H9 (cell line): ENCODE results near the gene SPECC1. TPM values are rescaled to one million over a fixed set of nuclear protein-coding genes. Genes with fewer than 3 reads are reported as not detected.

ENCODE experiments used
- DNase-seq: peaks from one replicate; pipeline ENCODE4 v3.0.0-alpha.2; 2017
- H2AFZ ChIP-seq: one replicate; pipeline ENCODE4 v1.6.1; 2013; ENCODE audit warnings: mild to moderate bottlenecking, low read length, control low read depth, moderate library complexity
- H2AK5ac ChIP-seq: 2 replicates; pipeline ENCODE4 v1.6.1; 2013; ENCODE audit warnings: low read length, control low read depth, mixed read lengths; ENCODE audit not compliant: insufficient read length
- H2BK120ac ChIP-seq: one replicate; pipeline ENCODE4 v1.6.1; 2013; ENCODE audit warnings: low read depth, mild to moderate bottlenecking, low read length, control low read depth, inconsistent platforms; ENCODE audit not compliant: poor library complexity, severe bottlenecking
- H2BK12ac ChIP-seq: 2 replicates; pipeline ENCODE4 v1.6.1; 2013; ENCODE audit warnings: low read length, control low read depth, mixed read lengths, low read depth; ENCODE audit not compliant: insufficient read length
- H2BK15ac ChIP-seq: 2 replicates; pipeline ENCODE4 v1.6.1; 2013; ENCODE audit warnings: low read depth, low read length, control low read depth
- H2BK20ac ChIP-seq: one replicate; pipeline ENCODE4 v1.6.1; 2013; ENCODE audit warnings: low read depth, mild to moderate bottlenecking, low read length, control low read depth, inconsistent platforms; ENCODE audit not compliant: poor library complexity, severe bottlenecking
- H2BK5ac ChIP-seq: 2 replicates; pipeline ENCODE4 v1.6.1; 2013; ENCODE audit warnings: low read length, control low read depth, mixed read lengths; ENCODE audit not compliant: insufficient read length
- H3K14ac ChIP-seq: 2 replicates; pipeline ENCODE4 v1.6.1; 2013; ENCODE audit warnings: low read length, control low read depth; ENCODE audit not compliant: insufficient read depth
- H3K18ac ChIP-seq: 2 replicates; pipeline ENCODE4 v1.6.1; 2013; ENCODE audit warnings: low read depth, mild to moderate bottlenecking, mixed read lengths, low read length, control low read depth; ENCODE audit not compliant: insufficient read length
- H3K23ac ChIP-seq: 2 replicates; pipeline ENCODE4 v1.6.1; 2013; ENCODE audit warnings: low read length, control low read depth, mixed read lengths, low read depth; ENCODE audit not compliant: insufficient read length
- H3K23me2 ChIP-seq: 2 replicates; pipeline ENCODE4 v1.6.1; 2013; ENCODE audit warnings: low read depth, mild to moderate bottlenecking, mixed read lengths, low read length, control low read depth; ENCODE audit not compliant: insufficient read length, poor library complexity, severe bottlenecking
- H3K27ac ChIP-seq: 2 replicates; pipeline ENCODE4 v1.5.1; 2013; ENCODE audit warnings: low read length, control low read depth, mixed read lengths, low read depth; ENCODE audit not compliant: insufficient read length
- H3K27me3 ChIP-seq: 2 replicates; pipeline ENCODE4 v1.6.1; 2013; ENCODE audit warnings: low read length, control low read depth, inconsistent platforms; ENCODE audit not compliant: insufficient read depth
- H3K4ac ChIP-seq: 2 replicates; pipeline ENCODE4 v1.6.1; 2013; ENCODE audit warnings: low read depth, mild to moderate bottlenecking, control low read depth, inconsistent platforms, low read length, moderate library complexity
- H3K4me1 ChIP-seq: 2 replicates; pipeline ENCODE4 v1.6.1; 2013; ENCODE audit warnings: low read length, control low read depth, inconsistent platforms; ENCODE audit not compliant: insufficient read depth
- H3K4me2 ChIP-seq: 2 replicates; pipeline ENCODE4 v1.6.1; 2013; ENCODE audit warnings: low read length, control low read depth, mixed read lengths; ENCODE audit not compliant: insufficient read length, insufficient read depth
- H3K56ac ChIP-seq: 2 replicates; pipeline ENCODE4 v1.6.1; 2013; ENCODE audit warnings: low read depth, mild to moderate bottlenecking, mixed read lengths, low read length, control low read depth; ENCODE audit not compliant: insufficient read length
- H3K79me1 ChIP-seq: 2 replicates; pipeline ENCODE4 v1.6.1; 2013; ENCODE audit warnings: low read depth, mild to moderate bottlenecking, moderate library complexity, low read length, control low read depth, inconsistent platforms; ENCODE audit not compliant: insufficient read depth, poor library complexity, severe bottlenecking
- H3K79me2 ChIP-seq: 2 replicates; pipeline ENCODE4 v1.6.1; 2013; ENCODE audit warnings: low read length, control low read depth, inconsistent platforms; ENCODE audit not compliant: insufficient read depth
- H3K9ac ChIP-seq: 2 replicates; pipeline ENCODE4 v1.6.1; 2013; ENCODE audit warnings: low read length, control low read depth, mixed read lengths; ENCODE audit not compliant: insufficient read length; ENCODE audit errors: extremely low read depth
- H3K9me3 ChIP-seq: one replicate; pipeline ENCODE4 v1.6.1; 2013; ENCODE audit warnings: low read depth, low read length, inconsistent platforms; ENCODE audit not compliant: control insufficient read depth
- H3T11ph ChIP-seq: one replicate; pipeline ENCODE4 v1.6.1; 2013; ENCODE audit warnings: mild to moderate bottlenecking, low read length, control low read depth, inconsistent platforms
- H4K20me1 ChIP-seq: one replicate; pipeline ENCODE4 v1.6.1; 2013; ENCODE audit not compliant: control insufficient read depth, insufficient read length, insufficient read depth
- H4K5ac ChIP-seq: 2 replicates; pipeline ENCODE4 v1.6.1; 2013; ENCODE audit warnings: low read depth, mild to moderate bottlenecking, mixed read lengths, low read length, control low read depth; ENCODE audit not compliant: insufficient read length
- H4K8ac ChIP-seq: replicated peaks from 2 replicates; pipeline ENCODE4 v1.6.1; 2013; ENCODE audit warnings: low read length, control low read depth, mixed read lengths, low read depth; ENCODE audit not compliant: insufficient read length
- H4K91ac ChIP-seq: 2 replicates; pipeline ENCODE4 v1.6.1; 2013; ENCODE audit warnings: low read depth, mild to moderate bottlenecking, moderate library complexity, mixed read lengths, low read length, control low read depth; ENCODE audit not compliant: insufficient read length
- H3K27ac Mint-ChIP-seq, 3 experiments: 2 replicates in 2 of 3; 3 replicates in 1 of 3; pipeline ENCODE4 v1.8.0; 2020 to 2021; ENCODE audit warnings: mixed read lengths in 3 of 3, mild to moderate bottlenecking in 1 of 3, moderate library complexity in 1 of 3
- H3K27me3 Mint-ChIP-seq: 2 replicates; pipeline ENCODE4 v1.8.0; 2021; ENCODE audit warnings: low read depth, mild to moderate bottlenecking, moderate library complexity, mixed read lengths
- H3K36me3 Mint-ChIP-seq, 3 experiments: 2 replicates in 2 of 3; 3 replicates in 1 of 3; pipeline ENCODE4 v1.8.0; 2020 to 2021; ENCODE audit warnings: low read depth in 3 of 3, mixed read lengths in 3 of 3; ENCODE audit not compliant: insufficient read depth in 1 of 3
- H3K4me1 Mint-ChIP-seq, 2 experiments: 2 replicates each; pipeline ENCODE4 v1.8.0; 2020; ENCODE audit warnings: mixed read lengths in 2 of 2
- H3K4me3 Mint-ChIP-seq, 2 experiments: 2 replicates in 1 of 2; 3 replicates in 1 of 2; pipeline ENCODE4 v1.8.0; 2020 to 2021; ENCODE audit warnings: mild to moderate bottlenecking in 2 of 2, mixed read lengths in 2 of 2, moderate library complexity in 1 of 2
- H3K9me3 Mint-ChIP-seq, 2 experiments: 2 replicates in 1 of 2; 3 replicates in 1 of 2; pipeline ENCODE4 v1.8.0; 2020; ENCODE audit warnings: mild to moderate bottlenecking in 2 of 2, mixed read lengths in 2 of 2, moderate library complexity in 1 of 2
- WGBS: extraction: QIAGEN DNeasy Blood & Tissue Kit; methylation state at CpG from one replicate; pipeline ENCODE4 v1.1.7; 2013; ENCODE audit warnings: missing lambda C conversion rate, low lambda C conversion rate, mixed read lengths; ENCODE audit not compliant: insufficient read length; ENCODE audit errors: extremely low coverage; 5-methylcytosine and 5-hydroxymethylcytosine counted together
- total RNA-seq: library from RNA; stranded (reverse); gene quantifications from 2 replicates; pipeline ENCODE4 v1.2.1, GENCODE V29; 2021
- TF ChIP-seq, protein P1 (sequence below): fragments of 200-600 bp; sonication (generic); conservative IDR thresholded peaks from 3 replicates; pipeline ENCODE4 v1.8.0; 2021; ENCODE audit warnings: antibody characterized with exemption, mild to moderate bottlenecking

SPECC1 gene
- total RNA-seq, 1 experiment from 2014 or later, result 65.7 TPM

DNA sequence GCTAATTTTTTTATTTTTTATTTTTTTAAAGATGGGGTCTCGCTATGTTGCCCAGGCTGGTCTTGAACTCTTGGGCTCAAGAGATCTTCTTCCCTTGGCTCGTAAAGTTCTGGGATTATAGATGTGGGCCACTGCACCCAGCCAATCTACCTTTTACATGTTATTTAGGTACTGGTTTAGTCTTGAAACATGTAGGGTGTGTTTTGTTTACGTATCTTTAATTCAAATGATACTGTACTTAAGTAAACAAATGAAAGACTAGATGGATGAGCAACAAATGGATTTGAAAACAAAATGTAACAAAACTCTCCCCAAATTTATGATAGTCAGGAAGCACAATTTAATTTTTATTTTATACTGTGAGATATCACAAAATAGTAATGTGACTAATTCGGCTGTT lies 250.5 kb downstream of the SPECC1 start:
- no peak overlapping the region for H3K4me3 Mint-ChIP-seq
- Histone ChIP-seq H2BK12ac (no peak overlapping the region), H4K91ac (no peak overlapping the region), H3K79me1 (no peaks in the 10 kb centered on the region), H3K27me3 (no peaks in the 10 kb centered on the region), H3K18ac (no peak overlapping the region), H4K20me1 (no peaks in the 10 kb centered on the region), H2AFZ (no peak overlapping the region), H4K5ac (no peak overlapping the region), H3K9ac (no peak overlapping the region), H3K56ac (no peak overlapping the region), H2AK5ac (no peak overlapping the region), H4K8ac (no peak overlapping the region), H3K23ac (no peak overlapping the region), H2BK15ac (no peak overlapping the region), H3K4me2 (no peak overlapping the region), H3K27ac (no peak overlapping the region), H2BK20ac (no peak overlapping the region), H2BK120ac (no peak overlapping the region), H3T11ph (no peak overlapping the region), H3K9me3 (no peaks in the 10 kb centered on the region), H3K79me2 (no peaks in the 10 kb centered on the region), H3K4me1 (peaks cover 6% of the 10 kb centered on the region), H3K14ac (no peak overlapping the region), H3K4ac (no peak overlapping the region), H2BK5ac (no peak overlapping the region), H3K23me2 (no peaks in the 10 kb centered on the region)
- peaks cover 25 to 26% of the 10 kb centered on the region in 2 experiments for H3K4me1 Mint-ChIP-seq
- no peaks in the 10 kb centered on the region; the same call in 1 of the 2 replicates for H3K27me3 Mint-ChIP-seq
- H3K27ac Mint-ChIP-seq, result no peak overlapping the region
- TF ChIP-seq, protein P1, sequence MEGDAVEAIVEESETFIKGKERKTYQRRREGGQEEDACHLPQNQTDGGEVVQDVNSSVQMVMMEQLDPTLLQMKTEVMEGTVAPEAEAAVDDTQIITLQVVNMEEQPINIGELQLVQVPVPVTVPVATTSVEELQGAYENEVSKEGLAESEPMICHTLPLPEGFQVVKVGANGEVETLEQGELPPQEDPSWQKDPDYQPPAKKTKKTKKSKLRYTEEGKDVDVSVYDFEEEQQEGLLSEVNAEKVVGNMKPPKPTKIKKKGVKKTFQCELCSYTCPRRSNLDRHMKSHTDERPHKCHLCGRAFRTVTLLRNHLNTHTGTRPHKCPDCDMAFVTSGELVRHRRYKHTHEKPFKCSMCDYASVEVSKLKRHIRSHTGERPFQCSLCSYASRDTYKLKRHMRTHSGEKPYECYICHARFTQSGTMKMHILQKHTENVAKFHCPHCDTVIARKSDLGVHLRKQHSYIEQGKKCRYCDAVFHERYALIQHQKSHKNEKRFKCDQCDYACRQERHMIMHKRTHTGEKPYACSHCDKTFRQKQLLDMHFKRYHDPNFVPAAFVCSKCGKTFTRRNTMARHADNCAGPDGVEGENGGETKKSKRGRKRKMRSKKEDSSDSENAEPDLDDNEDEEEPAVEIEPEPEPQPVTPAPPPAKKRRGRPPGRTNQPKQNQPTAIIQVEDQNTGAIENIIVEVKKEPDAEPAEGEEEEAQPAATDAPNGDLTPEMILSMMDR, result no peak
- no CpG with 5 or more reads among the region's 4 CpGs for WGBS
- H3K9me3 Mint-ChIP-seq, result no peaks in the 10 kb centered on the region
- no peak for DNase-seq
- peaks cover 25 to 55% (median 48%) of the 10 kb centered on the region in 3 experiments; a peak in 6 of 7 replicates for H3K36me3 Mint-ChIP-seq
